D341Med (cell line): ENCODE results near the gene WNT16.
"Not testable (repeated sequence)": the region's sequence is repeated elsewhere in the genome, so short reads cannot be mapped to it uniquely, and the experiment has no call there.

Experiments
- DNase-seq: peaks from one replicate; pipeline ENCODE4 v3.0.0; 2012; ENCODE audit warnings: low spot score

Gene WNT16

GRCh38 chr7:121306565-121306964 lies 22.2 kb upstream of the WNT16 start:
- no peak for DNase-seq

GRCh38 chr7:121307021-121307574 lies 21.7 kb upstream of the WNT16 start:
- no peak for DNase-seq

GRCh38 chr7:121313220-121313792 lies 15.5 kb upstream of the WNT16 start:
- no peak for DNase-seq

GRCh38 chr7:121313793-121314676 lies 14.8 kb upstream of the WNT16 start:
- peak; percentile 51 for DNase-seq

GRCh38 chr7:121315170-121315569 lies 13.6 kb upstream of the WNT16 start:
- not testable (repeated sequence) for DNase-seq

- DNase-seq, result no peak
Observed at GRCh38 chr7:121322460-121322859, 6.3 kb upstream of the WNT16 start.

- DNase-seq, result no peak
Observed at GRCh38 chr7:121323515-121324302, 5.1 kb upstream of the WNT16 start.

GRCh38 chr7:121327671-121328070 lies 1.1 kb upstream of the WNT16 start:
- no peak for DNase-seq

- peak; percentile 73 for DNase-seq
Observed at GRCh38 chr7:121329191-121330052, 622 bp downstream of the WNT16 start.

- peak; percentile 58 for DNase-seq
Observed at GRCh38 chr7:121330053-121330833, 1.4 kb downstream of the WNT16 start.

- no peak for DNase-seq
Observed at GRCh38 chr7:121331048-121331447, 2.2 kb downstream of the WNT16 start.

- DNase-seq, result no peak
Observed at GRCh38 chr7:121331574-121331973, 2.8 kb downstream of the WNT16 start.

GRCh38 chr7:121334376-121334775 lies 5.6 kb downstream of the WNT16 start:
- no peak for DNase-seq

- DNase-seq, result no peak
Observed at GRCh38 chr7:121334875-121335648, 6.3 kb downstream of the WNT16 start.

- no peak for DNase-seq
Observed at GRCh38 chr7:121336579-121336978, 7.8 kb downstream of the WNT16 start.

- peak; percentile 50 for DNase-seq
Observed at GRCh38 chr7:121337398-121337797, 8.6 kb downstream of the WNT16 start.

GRCh38 chr7:121339082-121339481 lies 10.3 kb downstream of the WNT16 start:
- DNase-seq, result no peak

- no peak for DNase-seq
Observed at GRCh38 chr7:121341933-121342332, 13.1 kb downstream of the WNT16 start.

- DNase-seq, result no peak
Observed at GRCh38 chr7:121342631-121343030, 13.8 kb downstream of the WNT16 start.

- no peak for DNase-seq
Observed at GRCh38 chr7:121343302-121343701, 14.5 kb downstream of the WNT16 start.
